EL (cell line): Measurements from ENCODE around the gene PRKCG.
"Not testable (repeated sequence)": the region's sequence is repeated elsewhere in the genome, so short reads cannot be mapped to it uniquely, and the experiment has no call there.

Source experiments
- DNase-seq: peaks from one replicate; pipeline ENCODE4 v3.0.0-alpha.2; 2016

Gene PRKCG

GRCh38 chr19:53881482-53882390 lies at the start of gene PRKCG:
PRKCG (plus strand) TSS chr19:53882197; CDS start chr19:53882495, 298 bp downstream.
- peak; percentile 30 for DNase-seq

GRCh38 chr19:53832861-53833260 lies 49.1 kb upstream of the PRKCG start:
- not testable (repeated sequence) for DNase-seq

GRCh38 chr19:53838446-53838845 lies 43.6 kb upstream of the PRKCG start:
- DNase-seq = not testable (repeated sequence)

GRCh38 chr19:53840241-53840640 lies 41.8 kb upstream of the PRKCG start:
- not testable (repeated sequence) for DNase-seq

GRCh38 chr19:53840914-53841313 lies 41.1 kb upstream of the PRKCG start:
- DNase-seq = peak; percentile 88

- DNase-seq = no peak
These were observed 37.1 kb upstream of the PRKCG start for GRCh38 chr19:53844849-53845246.

GRCh38 chr19:53847555-53847954 lies 34.4 kb upstream of the PRKCG start:
- DNase-seq = no peak

GRCh38 chr19:53849237-53849676 lies 32.7 kb upstream of the PRKCG start:
- DNase-seq = peak; percentile 77

- DNase-seq = no peak
These were observed 28.3 kb upstream of the PRKCG start for GRCh38 chr19:53853707-53854106.

GRCh38 chr19:53864308-53864836 lies 17.6 kb upstream of the PRKCG start:
- no peak for DNase-seq

- no peak for DNase-seq
These were observed 16.5 kb upstream of the PRKCG start for GRCh38 chr19:53865523-53865917.

GRCh38 chr19:53865918-53866864 lies 15.8 kb upstream of the PRKCG start:
- DNase-seq = peak; percentile 68

- no peak for DNase-seq
These were observed 15.2 kb upstream of the PRKCG start for GRCh38 chr19:53866865-53867224.

- DNase-seq = peak; percentile 98
These were observed 14.5 kb upstream of the PRKCG start, which contains the start of gene MYADM for GRCh38 chr19:53867225-53868090. MYADM (plus strand) TSS chr19:53867883; CDS start chr19:53873530, 5,647 bp downstream.

GRCh38 chr19:53868091-53868891 lies 13.7 kb upstream of the PRKCG start:
- peak; percentile 83 for DNase-seq

- peak; percentile 94 for DNase-seq
These were observed 12.8 kb upstream of the PRKCG start for GRCh38 chr19:53868892-53869804.

- DNase-seq = not testable (repeated sequence)
These were observed 12.1 kb upstream of the PRKCG start for GRCh38 chr19:53869805-53870484.

GRCh38 chr19:53870485-53870844 lies 11.5 kb upstream of the PRKCG start:
- DNase-seq = no peak

GRCh38 chr19:53871454-53871853 lies 10.5 kb upstream of the PRKCG start:
- DNase-seq = no peak
